Right atrium auricular region (tissue), 2 donors: ENCODE data around the gene C6orf58. TPM values are rescaled to one million over a fixed set of nuclear protein-coding genes. Genes with fewer than 3 reads are reported as not detected.

Source experiments
- DNase-seq: peaks from one replicate; pipeline ENCODE4 v3.0.0-alpha.2; 2019; ENCODE audit warnings: low spot score
- H3K27ac ChIP-seq, 2 donors: fragments of 200-600 bp; sonication (generic); 1 replicate in 1 of 2; 2 replicates in 1 of 2; pipeline ENCODE4 v1.5.1; 2016 to 2019
- H3K27me3 ChIP-seq, 2 donors: fragments of 200-600 bp; sonication (generic); one replicate each; pipeline versions ENCODE4 v1.5.1 to v1.6.0; 2017 to 2019
- H3K36me3 ChIP-seq: fragments of 200-600 bp; sonication (generic); one replicate; pipeline ENCODE4 v1.5.1; 2016
- H3K4me1 ChIP-seq, 2 donors: fragments of 200-600 bp; sonication (generic); one replicate each; pipeline versions ENCODE4 v1.5.1 to v1.6.0; 2017 to 2019
- H3K4me3 ChIP-seq, 2 donors: fragments of 200-600 bp; sonication (generic); 1 replicate in 1 of 2; 2 replicates in 1 of 2; pipeline ENCODE4 v1.5.1; 2017 to 2019; ENCODE audit warnings: mild to moderate bottlenecking in 1 of 2, moderate library complexity in 1 of 2
- H3K9me3 ChIP-seq, 2 donors: fragments of 200-600 bp; sonication (generic); one replicate each; pipeline ENCODE4 v1.5.1; 2019
- CTCF ChIP-seq, 2 donors: fragments of 200-600 bp; sonication (generic); IDR thresholded peaks; one replicate each; pipeline ENCODE4 v1.5.1; 2019; ENCODE audit warnings: antibody characterized with exemption in 2 of 2
- total RNA-seq, 2 donors: library from RNA; depleted of rRNA; stranded (reverse); fragments of >200 nt; gene quantifications; one replicate each; pipeline ENCODE4 v1.1.0, GENCODE V29; 2016

The C6orf58 gene
- total RNA-seq, 2 donors from 2014 or later: not detected

GRCh38 chr6:127582777-127583462 is 5.9 kb downstream of the C6orf58 start:
- TF ChIP-seq CTCF (IDR thresholded peaks at IDR 0.05): no peak
- no peaks in the 10 kb centered on the region for H3K9me3 ChIP-seq

GRCh38 chr6:127585123-127585522 is 8.1 kb downstream of the C6orf58 start:
- no peaks in the 10 kb centered on the region for H3K36me3 ChIP-seq
- H3K4me3 ChIP-seq: no peak overlapping the region
- no peaks in the 10 kb centered on the region for H3K9me3 ChIP-seq
- DNase-seq: no peak
- no peaks in the 10 kb centered on the region for H3K4me1 ChIP-seq
- no peak overlapping the region for H3K27ac ChIP-seq
- no peak for TF ChIP-seq CTCF (IDR thresholded peaks at IDR 0.05)
- no peaks in the 10 kb centered on the region for H3K27me3 ChIP-seq

More at GRCh38 chr6:127582777-127583462, 5.9 kb downstream of the C6orf58 start:
- DNase-seq: no peak
- H3K27ac ChIP-seq: no peak overlapping the region
- H3K4me3 ChIP-seq: no peak overlapping the region
- H3K4me1 ChIP-seq: no peaks in the 10 kb centered on the region
- H3K36me3 ChIP-seq: no peaks in the 10 kb centered on the region
- H3K27me3 ChIP-seq: no peaks in the 10 kb centered on the region

- Histone ChIP-seq H3K4me3 (no peak overlapping the region), H3K27ac (no peak overlapping the region), H3K36me3 (no peaks in the 10 kb centered on the region), H3K4me1 (no peaks in the 10 kb centered on the region), H3K9me3 (no peaks in the 10 kb centered on the region), H3K27me3 (no peaks in the 10 kb centered on the region)
- DNase-seq: no peak
- no peak for TF ChIP-seq CTCF (IDR thresholded peaks at IDR 0.05)
These were observed 9.4 kb downstream of the C6orf58 start for GRCh38 chr6:127586372-127586771.

GRCh38 chr6:127587875-127588274 is 10.9 kb downstream of the C6orf58 start:
- no peaks in the 10 kb centered on the region for H3K36me3 ChIP-seq
- DNase-seq: no peak
- no peaks in the 10 kb centered on the region for H3K4me1 ChIP-seq
- H3K27me3 ChIP-seq: no peaks in the 10 kb centered on the region
- no peak overlapping the region for H3K27ac ChIP-seq
- no peaks in the 10 kb centered on the region for H3K9me3 ChIP-seq
- no peak overlapping the region for H3K4me3 ChIP-seq
- TF ChIP-seq CTCF (IDR thresholded peaks at IDR 0.05): no peak

GRCh38 chr6:127589135-127589534 is 12.2 kb downstream of the C6orf58 start:
- TF ChIP-seq CTCF (IDR thresholded peaks at IDR 0.05): no peak
- Histone ChIP-seq H3K27ac (no peak overlapping the region), H3K9me3 (no peaks in the 10 kb centered on the region), H3K27me3 (no peaks in the 10 kb centered on the region), H3K4me1 (no peaks in the 10 kb centered on the region), H3K4me3 (no peak overlapping the region), H3K36me3 (no peaks in the 10 kb centered on the region)
- DNase-seq: no peak

- H3K4me3 ChIP-seq: no peak overlapping the region
- no peaks in the 10 kb centered on the region for H3K36me3 ChIP-seq
- TF ChIP-seq CTCF (IDR thresholded peaks at IDR 0.05): no peak
- no peaks in the 10 kb centered on the region for H3K9me3 ChIP-seq
- no peak for DNase-seq
- no peak overlapping the region for H3K27ac ChIP-seq
- no peaks in the 10 kb centered on the region for H3K4me1 ChIP-seq
- H3K27me3 ChIP-seq: no peaks in the 10 kb centered on the region
These were observed 13.4 kb downstream of the C6orf58 start for GRCh38 chr6:127590344-127590743.
